Caki2 (cell line): ENCODE measurements around the gene TTF2. TPM values are rescaled to one million over a fixed set of nuclear protein-coding genes. Genes with fewer than 3 reads are reported as not detected.
"Not testable (repeated sequence)": the region's sequence is repeated elsewhere in the genome, so short reads cannot be mapped to it uniquely, and the experiment has no call there.

Experiments
- DNase-seq: peaks from one replicate; pipeline ENCODE4 v3.0.0-alpha.2; 2015; ENCODE audit warnings: low read depth
- in situ Hi-C: cut with HindIII; loops from 2 replicates; pipeline ENCODE4 v1.10.0; 2016; ENCODE audit warnings: low sequenced_read_pairs, low pct_unique_long_range_greater_than_20kb, mixed read lengths
- total RNA-seq: library from RNA; depleted of rRNA; stranded (reverse); fragments of >200 nt; shearing (Covaris generic); gene quantifications from 2 replicates; pipeline ENCODE4 v1.2.3, GENCODE V29; 2014; ENCODE audit warnings: low replicate concordance

The TTF2 gene
- total RNA-seq, 1 experiment from 2014 or later: 4.2 TPM

- no peak for DNase-seq
- in situ Hi-C loops: no loop called here
These were observed 16.5 kb downstream of the TTF2 start for GRCh38 chr1:117076648-117077047.

DNA sequence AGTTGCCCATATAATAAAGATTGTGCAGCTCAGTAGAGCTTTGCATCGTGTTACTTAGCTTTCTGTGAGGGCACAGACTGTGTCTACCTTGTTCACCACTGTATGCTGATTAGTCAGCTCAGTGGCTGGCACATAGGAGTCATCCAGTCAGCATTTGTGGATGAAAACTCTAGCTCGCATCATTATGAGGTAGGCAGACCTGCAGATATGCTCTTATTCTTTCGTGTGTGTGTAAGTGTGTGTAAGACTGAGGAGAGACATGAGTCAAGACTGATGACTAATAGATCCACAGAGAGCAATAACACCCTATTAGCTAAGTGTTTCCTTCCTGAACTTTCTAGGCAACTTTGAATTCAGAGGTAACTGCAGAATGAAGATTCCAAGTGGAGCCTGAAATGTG lies 17.1 kb downstream of the TTF2 start:
- DNase-seq: peak; percentile 65
- in situ Hi-C loops: no loop called here

GRCh38 chr1:117079737-117080136 lies 19.6 kb downstream of the TTF2 start:
- in situ Hi-C loops: no loop called here

GRCh38 chr1:117084231-117084630 lies 24.1 kb downstream of the TTF2 start:
- in situ Hi-C loops: no loop called here
- DNase-seq: no peak

More at GRCh38 chr1:117079737-117080136, 19.6 kb downstream of the TTF2 start:
- DNase-seq: no peak

DNA sequence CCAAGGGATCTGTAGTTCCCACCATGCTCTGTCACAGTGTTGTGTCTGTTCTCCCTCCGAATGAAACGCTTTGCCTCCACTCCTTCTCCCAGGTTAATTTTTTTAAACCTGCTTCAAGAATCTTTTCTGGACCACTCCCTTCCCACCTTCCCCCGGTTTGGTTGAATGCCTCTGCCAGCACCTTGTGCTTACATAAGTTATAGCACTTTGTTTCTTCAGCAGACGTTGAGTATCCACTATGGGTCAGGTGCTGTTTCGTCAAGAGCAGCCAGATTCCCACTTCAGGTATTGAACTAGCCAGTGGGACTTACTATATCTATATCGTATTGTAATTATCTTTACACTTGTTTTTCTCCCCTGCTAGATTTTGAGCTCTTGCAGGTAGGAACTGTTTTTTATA lies 27.6 kb downstream of the TTF2 start:
- DNase-seq: no peak
- in situ Hi-C loops: no loop called here

DNA sequence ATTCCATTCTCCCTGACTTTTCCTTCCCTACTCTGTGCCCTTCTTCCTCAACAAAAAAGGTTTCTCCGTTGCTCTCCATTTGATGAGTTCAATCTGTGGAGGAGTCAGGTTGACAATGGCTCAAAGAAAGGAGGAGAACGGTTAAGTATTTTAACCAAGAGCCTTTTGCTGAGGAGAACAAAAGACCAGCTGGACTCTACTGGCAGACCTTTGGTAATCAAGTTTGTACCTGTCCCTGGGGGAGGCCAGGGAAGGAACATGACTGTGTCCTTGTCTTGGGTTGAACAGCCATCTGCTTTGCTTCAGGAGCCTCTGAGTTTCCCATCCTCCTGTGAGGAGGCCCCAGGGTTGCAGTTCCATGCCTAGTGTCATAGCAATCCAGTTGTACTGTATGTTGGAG lies 29.9 kb downstream of the TTF2 start:
- DNase-seq: no peak
- in situ Hi-C loops: no loop called here

DNA sequence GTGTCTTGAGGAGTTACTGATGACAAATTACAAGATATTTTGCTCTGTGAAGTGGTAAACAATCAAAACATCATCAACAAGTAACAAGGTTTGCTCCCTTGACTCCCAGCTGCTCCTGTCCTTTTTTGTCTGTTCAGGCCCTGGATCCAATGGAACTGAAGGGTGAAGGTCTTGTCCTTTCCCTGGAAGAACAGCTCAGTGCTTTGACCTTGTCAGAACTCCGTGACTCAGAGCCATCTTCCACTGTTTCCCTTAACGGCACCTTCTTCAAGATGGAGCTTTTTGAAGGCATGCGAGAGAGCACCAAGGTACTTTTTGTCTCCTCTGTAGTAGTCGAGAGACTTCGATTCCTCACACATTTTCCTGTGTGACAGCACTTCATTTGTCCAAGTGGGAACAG lies 32.5 kb downstream of the TTF2 start:
- in situ Hi-C loops: no loop called here
- no peak for DNase-seq

- DNase-seq: peak; percentile 76
- in situ Hi-C loops: no loop called here
These were observed 33.0 kb downstream of the TTF2 start for GRCh38 chr1:117093091-117093534.

DNA sequence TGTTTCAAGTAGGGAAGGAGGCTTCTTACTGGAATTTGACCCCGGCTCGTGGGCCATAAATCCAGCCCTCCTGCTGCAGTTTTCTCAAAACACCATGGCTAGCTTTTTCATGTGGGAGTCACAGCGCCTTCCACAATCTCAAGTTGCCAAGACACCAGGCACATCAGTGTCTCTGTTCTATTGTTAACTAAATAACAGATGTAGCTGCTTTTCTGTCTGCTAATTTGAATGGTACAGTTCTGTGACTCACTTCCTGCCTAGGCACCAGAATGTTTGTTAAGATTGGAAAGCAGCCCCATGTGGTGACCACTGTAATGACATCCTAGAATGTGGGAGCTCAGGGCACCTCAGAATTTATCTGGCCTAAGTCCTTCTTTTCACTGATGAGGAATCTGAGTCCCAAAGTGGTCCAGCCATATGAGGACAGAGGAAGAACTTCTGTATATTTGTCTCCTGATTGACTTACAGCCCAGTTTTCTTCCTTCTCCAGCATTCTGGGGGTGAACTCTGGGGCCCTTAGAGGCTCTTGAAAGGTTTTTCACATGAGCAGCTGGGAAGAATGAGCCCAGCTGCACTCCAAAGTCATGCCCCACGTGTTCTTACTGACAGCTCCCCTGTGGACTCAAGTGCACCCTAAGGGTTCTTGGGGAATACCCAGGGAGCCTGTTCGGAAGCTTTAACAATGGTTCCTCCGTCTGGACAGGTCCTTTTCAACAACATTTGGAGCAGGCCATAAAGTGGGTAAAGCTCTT lies 33.9 kb downstream of the TTF2 start:
- in situ Hi-C loops: no loop called here
- peak; percentile 6 for DNase-seq

GRCh38 chr1:117094841-117095604 lies 34.9 kb downstream of the TTF2 start:
- in situ Hi-C loops: no loop called here
- no peak for DNase-seq

- DNase-seq: no peak
- in situ Hi-C loops: no loop called here
These were observed 36.9 kb downstream of the TTF2 start for GRCh38 chr1:117096951-117097408.

DNA sequence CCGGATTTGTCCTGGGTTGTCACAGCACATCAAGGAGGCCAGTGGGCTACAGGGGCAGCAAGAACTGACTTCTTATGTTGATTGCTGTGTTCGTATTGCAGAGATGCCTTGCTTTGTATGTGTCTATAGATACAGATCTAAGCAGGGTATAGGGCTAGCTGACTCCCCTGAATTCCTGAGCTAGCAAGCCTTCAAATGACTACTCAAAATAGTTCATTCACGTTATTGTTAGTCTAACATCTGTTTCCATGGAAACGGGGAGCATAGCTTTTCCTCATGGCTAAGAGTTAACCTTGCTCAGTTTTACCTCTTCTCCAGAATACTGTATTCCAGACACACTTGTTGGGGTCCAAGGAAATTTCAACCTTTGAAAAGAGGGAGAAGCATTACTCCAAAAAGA lies 37.3 kb downstream of the TTF2 start:
- in situ Hi-C loops: no loop called here
- no peak for DNase-seq

- in situ Hi-C loops: no loop called here
- DNase-seq: no peak
These were observed 38.3 kb downstream of the TTF2 start for GRCh38 chr1:117098287-117098890.

DNA sequence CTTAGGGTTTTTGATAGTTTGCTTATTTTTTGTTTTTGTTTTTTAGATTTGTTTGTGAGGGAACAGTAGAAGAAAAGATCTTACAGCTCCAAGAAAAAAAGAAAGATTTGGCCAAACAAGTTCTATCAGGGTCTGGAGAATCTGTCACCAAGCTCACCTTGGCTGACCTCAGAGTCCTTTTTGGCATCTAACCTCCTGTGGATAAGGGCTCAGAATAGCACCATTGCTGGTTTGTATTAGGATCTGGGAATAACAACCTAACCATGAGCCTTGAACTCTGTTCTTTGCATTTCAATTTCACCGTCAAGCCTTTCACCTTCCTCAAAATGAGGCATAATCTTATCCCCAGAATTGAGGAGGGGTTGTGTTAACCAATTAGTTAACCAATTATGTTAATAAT lies 41.2 kb downstream of the TTF2 start:
- in situ Hi-C loops: no loop called here
- DNase-seq: no peak

DNA sequence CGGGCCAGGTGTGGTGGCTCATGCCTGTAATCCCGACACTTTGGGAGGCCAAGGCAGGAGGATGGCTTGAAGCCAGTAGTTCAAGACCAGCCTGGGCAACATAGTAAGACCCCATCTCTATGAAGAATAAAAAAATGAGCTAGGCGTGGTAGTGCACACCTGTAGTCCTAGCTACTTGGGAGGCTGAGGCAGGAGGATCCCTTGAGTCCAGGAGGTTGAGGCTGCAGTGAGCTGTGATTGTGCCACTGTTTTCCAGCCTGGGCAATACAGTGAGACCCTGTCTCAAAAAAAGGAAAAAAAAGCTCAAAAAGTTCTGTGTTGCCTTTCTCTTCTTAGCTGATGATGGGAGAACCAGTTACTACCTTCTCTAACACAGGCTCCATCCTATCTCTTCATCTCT lies 41.7 kb downstream of the TTF2 start:
- DNase-seq, in situ Hi-C loops: not testable (repeated sequence)

DNA sequence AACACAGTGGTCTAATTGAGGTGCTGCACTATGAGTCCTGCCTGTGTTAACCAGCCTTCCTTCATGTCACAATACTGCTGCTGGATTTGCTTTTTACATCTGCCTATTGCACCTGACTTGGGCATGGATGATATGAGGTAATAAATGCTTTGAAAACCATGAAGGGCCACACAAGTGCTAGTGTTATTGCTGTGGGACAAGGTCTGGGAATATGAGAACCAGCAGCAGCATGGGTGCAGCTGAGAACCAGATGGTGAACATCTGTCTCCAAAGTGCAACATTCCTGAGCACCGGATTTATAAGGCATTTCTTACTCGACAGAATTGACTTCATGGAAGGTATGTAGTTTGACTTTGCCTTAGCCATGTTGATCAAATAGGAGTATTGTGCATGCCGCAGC lies 44.9 kb downstream of the TTF2 start:
- in situ Hi-C loops: no loop called here
- no peak for DNase-seq

DNA sequence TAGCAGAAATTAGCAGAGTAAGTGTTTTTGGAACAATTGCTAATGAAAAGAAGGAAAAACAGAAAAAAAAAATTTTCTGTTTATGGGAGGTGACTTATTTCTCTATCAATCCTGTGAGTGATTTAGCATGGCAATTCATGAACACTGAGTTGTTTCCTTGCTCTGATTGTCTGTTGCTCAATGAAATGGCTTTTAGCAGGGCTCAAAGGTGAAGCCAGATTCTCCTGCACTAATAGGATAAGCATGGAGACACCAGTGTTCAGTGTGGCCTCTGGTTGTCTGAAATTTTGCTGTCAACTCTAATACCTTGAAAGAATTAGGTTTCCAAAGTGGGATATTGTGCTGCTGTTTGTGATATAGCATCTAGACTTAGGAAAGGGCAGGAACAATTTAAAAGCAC lies 45.6 kb downstream of the TTF2 start:
- in situ Hi-C loops: no loop called here
- DNase-seq: no peak

GRCh38 chr1:117106478-117106877 lies 46.4 kb downstream of the TTF2 start:
- DNase-seq: no peak
- in situ Hi-C loops: no loop called here

GRCh38 chr1:117107364-117107763 lies 47.2 kb downstream of the TTF2 start:
- no peak for DNase-seq
- in situ Hi-C loops: no loop called here
